A673 (cell line): ENCODE measurements around the gene BBS4. TPM values are rescaled to one million over a fixed set of nuclear protein-coding genes. Genes with fewer than 3 reads are reported as not detected.

Experiments used
- BruUV-seq: library from RNA; stranded (reverse); fragments of 400-500 nt; replicated peaks from 2 replicates; lab custom pipeline; 2021; lab: Mats Ljungman, UMichigan
- CTCF ChIA-PET: fragments of 300-600 bp; sonication (Branson Sonifier 250); formaldehyde crosslinking; loops from one replicate; lab custom pipeline; 2022; ENCODE audit warnings: antibody characterized with exemption; lab: Charles Lee
- POLR2A ChIA-PET: fragments of 300-600 bp; sonication (Branson Sonifier 250); formaldehyde crosslinking; loops from one replicate; lab custom pipeline; 2022; ENCODE audit warnings: antibody characterized with exemption; ENCODE audit not compliant: low non-redundant PET; lab: Charles Lee
- DNase-seq: peaks from one replicate; pipeline ENCODE4 v3.0.0-alpha.2; 2015; ENCODE audit warnings: low spot score
- H3K27ac ChIP-seq: fragments of 200-600 bp; sonication (generic); 2 replicates; pipeline ENCODE4 v1.5.1; 2016; ENCODE audit warnings: mixed run types, low read depth, mild to moderate bottlenecking, mixed read lengths, antibody characterized with exemption, low read length; ENCODE audit not compliant: poor library complexity, severe bottlenecking
- H3K27me3 ChIP-seq: fragments of 200-600 bp; sonication (generic); replicated peaks from 2 replicates; pipeline ENCODE4 v1.6.1; 2017; ENCODE audit warnings: mixed run types, low read depth, mild to moderate bottlenecking, mixed read lengths, antibody characterized with exemption, low read length; ENCODE audit not compliant: insufficient read depth, poor library complexity
- H3K36me3 ChIP-seq: fragments of 200-600 bp; sonication (generic); 2 replicates; pipeline ENCODE4 v1.6.1; 2016; ENCODE audit warnings: mixed run types, mild to moderate bottlenecking, mixed read lengths, antibody characterized with exemption, low read length; ENCODE audit not compliant: insufficient read depth, poor library complexity, severe bottlenecking
- H3K4me1 ChIP-seq: fragments of 200-600 bp; sonication (generic); 2 replicates; pipeline ENCODE4 v1.6.1; 2017; ENCODE audit warnings: mixed run types, mild to moderate bottlenecking, mixed read lengths, antibody characterized with exemption, low read length; ENCODE audit not compliant: insufficient read depth, poor library complexity, severe bottlenecking
- H3K4me3 ChIP-seq: fragments of 200-600 bp; sonication (generic); 2 replicates; pipeline ENCODE4 v1.5.1; 2016; ENCODE audit warnings: low read depth, mixed run types, mild to moderate bottlenecking, mixed read lengths, low read length; ENCODE audit not compliant: poor library complexity, severe bottlenecking
- H3K9me3 ChIP-seq: fragments of 200-600 bp; sonication (generic); 2 replicates; pipeline ENCODE4 v1.6.1; 2016; ENCODE audit warnings: mixed run types, low read depth, mild to moderate bottlenecking, mixed read lengths, antibody characterized with exemption, low read length; ENCODE audit not compliant: poor library complexity, severe bottlenecking
- EZH2 ChIP-seq: fragments of 200-600 bp; sonication (generic); IDR thresholded peaks from 2 replicates; pipeline ENCODE4 v1.6.1; 2017; ENCODE audit warnings: borderline replicate concordance, low read depth, mild to moderate bottlenecking, mixed read lengths, antibody characterized with exemption, low read length; ENCODE audit not compliant: poor library complexity, severe bottlenecking
- intact Hi-C: fragments of 100-400 bp; cut with micrococcal nuclease; formaldehyde crosslinking; loops from one replicate; pipeline ENCODE4 v1.10.0; 2022; ENCODE audit not compliant: unreplicated experiment
- total RNA-seq: library from RNA; stranded (reverse); gene quantifications from 2 replicates; pipeline ENCODE4 v1.2.3, GENCODE V29; 2021
- TF ChIP-seq, protein P1 (sequence below): fragments of 300-800, 200-600 bp; sonication (generic); conservative IDR thresholded peaks from 2 replicates; pipeline ENCODE4 v1.5.1; 2017; ENCODE audit warnings: low read depth, mild to moderate bottlenecking, antibody characterized with exemption, low read length, moderate library complexity, mixed read lengths

Gene BBS4
- total RNA-seq, 1 experiment from 2014 or later = 22.9 TPM

DNA sequence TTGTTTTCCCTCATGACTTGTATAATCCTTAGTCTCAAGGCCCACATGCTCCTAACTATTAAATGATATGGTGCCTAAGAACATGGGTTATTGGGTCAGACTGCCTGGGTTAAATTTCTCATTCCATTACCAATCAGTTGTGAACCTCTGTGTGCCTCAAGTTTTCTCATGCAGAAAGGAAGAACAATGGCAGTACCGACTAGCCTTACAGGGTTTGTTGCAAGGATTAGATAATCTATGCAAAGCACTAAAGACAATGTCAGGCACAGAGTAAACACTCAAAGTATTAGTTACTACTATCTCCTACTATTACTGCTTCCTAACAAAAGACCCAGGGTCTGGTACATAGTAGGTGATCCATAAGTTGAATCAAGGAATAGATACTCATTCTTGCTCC is 85.3 kb downstream of the BBS4 start:
- H3K27me3 ChIP-seq = no peaks in the 10 kb centered on the region
- CTCF ChIA-PET = no interaction called here
- H3K9me3 ChIP-seq = peaks cover 17% of the 10 kb centered on the region
- no TSS peak for BruUV-seq
- POLR2A ChIA-PET = no interaction called here
- no peak overlapping the region for H3K27ac ChIP-seq
- intact Hi-C loops = no loop called here
- H3K4me1 ChIP-seq = no peaks in the 10 kb centered on the region
- H3K4me3 ChIP-seq = no peak overlapping the region
- no peak for DNase-seq
- H3K36me3 ChIP-seq = peaks cover 31% of the 10 kb centered on the region
- no peak for TF ChIP-seq EZH2
- TF ChIP-seq, protein P1, sequence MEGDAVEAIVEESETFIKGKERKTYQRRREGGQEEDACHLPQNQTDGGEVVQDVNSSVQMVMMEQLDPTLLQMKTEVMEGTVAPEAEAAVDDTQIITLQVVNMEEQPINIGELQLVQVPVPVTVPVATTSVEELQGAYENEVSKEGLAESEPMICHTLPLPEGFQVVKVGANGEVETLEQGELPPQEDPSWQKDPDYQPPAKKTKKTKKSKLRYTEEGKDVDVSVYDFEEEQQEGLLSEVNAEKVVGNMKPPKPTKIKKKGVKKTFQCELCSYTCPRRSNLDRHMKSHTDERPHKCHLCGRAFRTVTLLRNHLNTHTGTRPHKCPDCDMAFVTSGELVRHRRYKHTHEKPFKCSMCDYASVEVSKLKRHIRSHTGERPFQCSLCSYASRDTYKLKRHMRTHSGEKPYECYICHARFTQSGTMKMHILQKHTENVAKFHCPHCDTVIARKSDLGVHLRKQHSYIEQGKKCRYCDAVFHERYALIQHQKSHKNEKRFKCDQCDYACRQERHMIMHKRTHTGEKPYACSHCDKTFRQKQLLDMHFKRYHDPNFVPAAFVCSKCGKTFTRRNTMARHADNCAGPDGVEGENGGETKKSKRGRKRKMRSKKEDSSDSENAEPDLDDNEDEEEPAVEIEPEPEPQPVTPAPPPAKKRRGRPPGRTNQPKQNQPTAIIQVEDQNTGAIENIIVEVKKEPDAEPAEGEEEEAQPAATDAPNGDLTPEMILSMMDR = no peak

DNA sequence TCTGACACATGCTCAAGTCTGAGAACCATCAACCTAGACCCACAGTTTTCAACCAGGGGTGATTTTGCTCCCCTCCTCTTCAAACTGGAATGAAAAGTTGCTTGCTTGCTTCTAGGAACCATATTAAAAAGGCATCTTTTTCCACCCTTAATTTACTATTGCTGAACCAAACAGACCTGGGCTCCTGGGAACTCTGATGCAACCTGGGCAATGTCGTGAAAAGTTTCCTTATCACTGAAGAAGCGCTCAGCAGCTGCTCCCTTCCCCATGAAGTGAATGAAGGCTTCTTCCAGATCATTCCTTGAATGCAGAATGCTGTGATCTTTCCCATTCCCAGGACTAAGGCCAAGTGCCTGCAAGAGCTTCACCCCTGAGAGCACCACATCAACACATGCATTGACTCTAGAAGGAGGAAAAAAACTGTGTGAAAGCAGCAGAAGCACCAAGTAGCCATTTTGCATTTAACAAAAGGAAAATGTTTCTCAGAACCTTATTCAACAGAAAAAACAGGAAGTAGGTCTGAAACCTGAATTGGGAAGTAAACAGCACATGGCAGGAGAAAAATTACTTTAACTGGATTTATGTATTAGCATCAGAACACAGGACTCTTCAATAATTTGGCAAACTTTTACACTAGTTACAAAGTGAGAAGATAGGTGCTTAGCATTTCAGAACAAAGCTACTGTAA is 88.8 kb downstream of the BBS4 start:
- Histone ChIP-seq H3K27me3 (no peaks in the 10 kb centered on the region), H3K9me3 (no peaks in the 10 kb centered on the region), H3K4me1 (no peaks in the 10 kb centered on the region), H3K36me3 (peaks cover 7% of the 10 kb centered on the region), H3K4me3 (no peak overlapping the region), H3K27ac (no peak overlapping the region)
- TF ChIP-seq EZH2 = no peak
- TF ChIP-seq, protein P1 = no peak
- POLR2A ChIA-PET = no interaction called here
- DNase-seq = no peak
- CTCF ChIA-PET = no interaction called here
- no TSS peak for BruUV-seq
- intact Hi-C loops = no loop called here

DNA sequence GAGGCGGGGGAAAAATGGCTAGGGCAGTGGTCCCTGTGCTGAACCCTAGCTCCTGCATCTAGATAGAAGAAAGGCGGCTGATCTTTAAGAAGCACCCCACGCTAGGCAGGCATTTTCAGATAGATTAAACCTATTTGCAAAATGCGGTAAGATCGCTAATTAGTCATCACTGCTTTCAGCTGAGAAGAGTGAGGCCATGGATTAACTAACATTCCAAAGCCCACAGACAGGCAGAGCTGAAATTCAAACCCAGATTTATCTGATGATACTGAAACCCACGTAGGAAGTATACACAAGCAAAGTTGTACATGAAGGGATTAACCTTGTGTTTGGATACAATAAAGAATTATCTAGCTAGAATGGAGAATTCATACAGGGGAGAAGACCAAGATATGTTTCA is 92.8 kb downstream of the BBS4 start:
- Histone ChIP-seq H3K27ac (no peak overlapping the region), H3K36me3 (no peaks in the 10 kb centered on the region), H3K4me1 (peaks cover 6% of the 10 kb centered on the region), H3K27me3 (no peaks in the 10 kb centered on the region), H3K9me3 (no peaks in the 10 kb centered on the region), H3K4me3 (no peak overlapping the region)
- TF ChIP-seq, protein P1 = no peak
- no peak for TF ChIP-seq EZH2
- CTCF ChIA-PET = no interaction called here
- POLR2A ChIA-PET = no interaction called here
- no TSS peak for BruUV-seq
- intact Hi-C loops = no loop called here
- DNase-seq = no peak
